Measurements from ENCODE around the gene WNT9A.
"Not testable (repeated sequence)": the region's sequence is repeated elsewhere in the genome, so short reads cannot be mapped to it uniquely, and the experiment has no call there.

The WNT9A gene

DNA sequence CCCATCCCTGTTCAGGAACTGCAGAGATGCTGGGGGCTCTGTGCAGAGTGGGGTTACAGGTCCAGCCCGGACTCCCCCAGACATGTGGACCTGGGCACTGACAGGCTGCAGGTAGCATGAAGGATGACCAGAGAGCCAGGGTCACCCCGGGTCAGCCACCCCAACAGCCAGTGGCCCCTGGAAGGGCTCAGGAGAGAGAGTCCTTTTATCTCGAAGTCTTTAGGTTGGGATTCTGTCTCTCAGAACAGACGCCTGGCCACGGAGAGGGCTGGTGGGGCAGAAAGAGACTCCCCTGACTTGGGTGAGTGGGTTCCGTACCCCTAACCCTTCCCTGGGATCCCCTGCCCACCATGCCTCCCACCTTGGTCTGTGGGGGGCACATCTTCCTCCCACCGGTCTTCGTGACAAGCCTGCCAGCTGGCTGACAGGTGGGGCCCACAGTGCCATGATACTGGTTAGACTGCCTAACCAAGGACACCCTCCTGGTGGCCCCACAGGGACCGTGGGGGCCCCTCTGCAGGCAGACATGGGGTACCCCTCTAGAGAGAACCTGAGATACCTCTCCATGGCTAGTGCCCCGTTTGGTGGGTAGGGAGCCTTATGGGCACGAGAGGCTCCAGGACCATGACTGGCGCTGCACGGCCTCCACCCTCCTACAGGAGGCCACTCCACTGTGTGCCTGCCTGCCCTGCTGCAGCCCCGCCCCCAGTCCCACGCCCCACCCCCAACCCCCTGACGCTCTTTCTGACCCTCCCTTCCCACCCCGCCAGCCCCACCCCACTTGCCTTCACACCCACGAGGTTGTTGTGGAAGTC, 24.2 kb downstream of the WNT9A start:
- no peak for DNase-seq

DNA sequence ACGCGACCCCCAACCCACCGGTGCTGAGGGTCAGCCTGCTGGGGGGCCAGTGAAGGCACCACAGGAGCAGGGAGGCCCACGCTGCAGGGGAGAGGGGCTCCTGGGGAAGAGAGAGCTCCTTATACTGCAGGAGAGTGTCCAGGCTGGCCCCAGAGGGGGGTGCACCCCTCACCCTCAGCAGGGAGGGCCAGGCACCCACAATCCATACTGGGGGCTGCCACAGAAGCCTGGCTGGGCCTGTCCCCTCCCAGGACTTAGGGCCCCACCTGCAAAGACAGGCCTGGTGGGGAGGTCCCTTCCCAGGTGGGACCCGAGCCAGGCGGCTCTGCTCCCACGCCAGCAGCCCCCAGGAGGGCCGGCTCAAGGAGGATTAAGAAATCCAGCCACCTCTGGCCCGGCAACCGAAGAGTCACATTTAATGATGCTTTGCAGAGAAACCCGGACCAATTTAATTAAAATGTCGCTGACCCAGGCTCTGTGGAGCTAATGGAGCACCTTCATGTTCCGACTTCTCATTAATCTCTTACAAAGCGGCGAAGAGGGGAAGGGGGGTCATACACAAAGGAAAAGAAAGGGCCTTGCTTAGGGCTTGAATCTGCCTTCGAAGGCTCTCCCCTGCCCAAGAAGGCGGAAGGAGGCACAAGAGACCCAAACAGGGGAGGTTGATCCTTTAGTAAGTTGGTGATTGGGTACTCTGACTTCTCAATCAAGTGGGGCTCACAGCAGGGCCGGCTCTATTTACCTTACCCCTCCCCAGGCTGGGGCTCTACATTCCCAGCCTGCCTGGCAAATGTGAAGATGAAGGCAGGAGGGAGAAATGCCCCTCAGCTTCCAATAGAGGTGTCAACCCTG, 25.0 kb downstream of the WNT9A start:
- DNase-seq: no peak

- DNase-seq: no peak
Measured at GRCh38 chr1:227921461-227922185, 26.1 kb downstream of the WNT9A start.

- DNase-seq: no peak
Measured at GRCh38 chr1:227920896-227921295, 26.8 kb downstream of the WNT9A start.

DNA sequence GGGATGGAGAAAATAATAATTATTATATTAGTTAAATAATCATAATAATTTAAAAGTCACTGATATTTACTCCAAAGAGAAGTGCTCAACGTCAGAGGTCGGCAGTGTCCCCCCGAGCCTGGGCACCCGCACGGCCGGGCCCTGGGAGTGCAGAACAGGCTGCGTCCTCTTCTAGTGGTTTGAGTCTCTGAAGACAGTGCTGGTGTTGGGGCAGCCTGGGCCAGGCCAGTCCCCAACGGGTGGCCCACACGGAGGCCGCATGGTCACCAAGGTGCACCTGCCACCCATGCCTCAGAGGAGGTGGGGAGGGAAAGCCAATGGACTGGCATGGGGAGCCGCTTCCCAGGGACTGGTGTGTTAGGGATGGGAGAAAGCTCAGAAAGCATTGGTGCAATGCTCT, 27.3 kb downstream of the WNT9A start:
- DNase-seq: no peak

GRCh38 chr1:227919906-227920305, 27.8 kb downstream of the WNT9A start:
- DNase-seq: no peak

DNA sequence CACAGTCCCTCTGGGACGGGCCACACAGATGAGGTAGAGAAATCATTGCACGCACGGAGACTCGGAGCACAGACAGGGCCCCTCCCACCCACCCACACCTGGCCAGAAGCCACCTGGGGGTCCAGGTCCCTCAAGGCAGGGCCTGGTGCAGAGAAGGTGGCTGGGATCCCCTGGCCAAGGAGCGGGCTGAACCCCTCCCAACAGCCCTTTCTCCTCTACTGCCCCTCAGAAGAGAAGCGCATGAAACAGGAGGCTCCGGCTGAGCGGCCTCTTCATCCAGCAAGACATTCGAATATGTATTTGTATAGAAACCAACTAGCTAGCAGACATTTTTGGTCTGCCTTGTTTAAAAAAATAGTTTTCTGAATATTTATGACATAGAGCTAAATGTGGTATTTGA, 29.0 kb downstream of the WNT9A start:
- no peak for DNase-seq

- DNase-seq: no peak
Measured at GRCh38 chr1:227918083-227918700, 29.5 kb downstream of the WNT9A start.

DNA sequence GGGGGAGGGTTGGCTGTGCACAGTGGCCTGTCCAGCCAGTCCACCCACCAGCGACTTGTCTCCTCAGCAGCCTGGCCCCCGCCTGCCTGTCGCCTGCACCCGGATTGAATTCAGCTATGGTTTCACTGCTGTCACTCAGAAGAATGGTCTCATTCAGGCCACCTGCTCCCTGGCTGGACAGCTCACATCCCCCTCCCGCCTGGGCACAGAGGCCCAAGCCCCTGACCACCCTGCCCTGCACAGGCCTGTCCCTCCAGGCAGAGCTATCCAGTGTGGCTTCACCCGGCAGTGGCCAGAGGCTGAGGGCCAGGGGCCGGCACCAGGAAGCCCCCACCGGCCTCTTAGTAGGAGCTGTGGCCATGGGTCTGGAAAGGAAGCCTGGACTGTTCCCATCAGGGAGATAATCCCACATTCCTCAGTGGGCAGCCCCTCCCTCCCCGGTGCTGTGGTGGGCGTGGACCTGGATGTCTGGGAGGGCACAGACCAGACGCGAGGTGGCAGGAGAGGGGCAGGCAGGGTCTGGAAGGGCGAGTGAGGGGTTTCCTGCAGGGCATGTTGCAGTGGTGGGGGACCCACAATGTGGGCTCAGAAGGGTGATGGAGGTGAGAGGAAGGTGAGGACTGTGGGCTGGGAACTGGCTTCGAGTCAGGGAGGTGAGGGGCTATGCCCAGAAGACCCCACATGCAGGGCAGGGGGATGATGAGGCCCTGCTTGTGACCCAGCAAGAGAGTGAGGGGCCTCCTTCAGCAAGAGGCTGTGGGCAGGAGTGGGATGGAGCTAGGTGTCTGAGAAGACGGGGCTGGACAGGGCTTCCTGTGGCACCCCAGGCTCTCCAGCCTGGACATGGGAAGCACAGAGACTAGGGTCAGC, 30.4 kb downstream of the WNT9A start:
- no peak for DNase-seq

DNA sequence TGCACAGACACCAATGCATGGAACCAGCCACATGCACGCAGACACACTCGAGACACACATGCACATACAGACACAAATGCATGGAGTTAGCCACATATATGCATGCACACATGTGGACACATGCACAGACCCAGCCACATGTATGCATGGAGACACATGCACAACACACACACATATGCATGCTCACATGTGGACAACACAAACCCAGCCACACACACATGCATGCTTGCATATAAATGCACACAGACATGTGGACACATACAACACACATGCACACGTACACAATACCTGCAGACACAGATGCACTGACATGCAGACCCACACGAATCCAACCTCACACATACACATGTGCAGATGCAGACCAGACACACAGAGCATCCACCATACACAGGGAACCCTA, 31.1 kb downstream of the WNT9A start:
- no peak for DNase-seq

DNA sequence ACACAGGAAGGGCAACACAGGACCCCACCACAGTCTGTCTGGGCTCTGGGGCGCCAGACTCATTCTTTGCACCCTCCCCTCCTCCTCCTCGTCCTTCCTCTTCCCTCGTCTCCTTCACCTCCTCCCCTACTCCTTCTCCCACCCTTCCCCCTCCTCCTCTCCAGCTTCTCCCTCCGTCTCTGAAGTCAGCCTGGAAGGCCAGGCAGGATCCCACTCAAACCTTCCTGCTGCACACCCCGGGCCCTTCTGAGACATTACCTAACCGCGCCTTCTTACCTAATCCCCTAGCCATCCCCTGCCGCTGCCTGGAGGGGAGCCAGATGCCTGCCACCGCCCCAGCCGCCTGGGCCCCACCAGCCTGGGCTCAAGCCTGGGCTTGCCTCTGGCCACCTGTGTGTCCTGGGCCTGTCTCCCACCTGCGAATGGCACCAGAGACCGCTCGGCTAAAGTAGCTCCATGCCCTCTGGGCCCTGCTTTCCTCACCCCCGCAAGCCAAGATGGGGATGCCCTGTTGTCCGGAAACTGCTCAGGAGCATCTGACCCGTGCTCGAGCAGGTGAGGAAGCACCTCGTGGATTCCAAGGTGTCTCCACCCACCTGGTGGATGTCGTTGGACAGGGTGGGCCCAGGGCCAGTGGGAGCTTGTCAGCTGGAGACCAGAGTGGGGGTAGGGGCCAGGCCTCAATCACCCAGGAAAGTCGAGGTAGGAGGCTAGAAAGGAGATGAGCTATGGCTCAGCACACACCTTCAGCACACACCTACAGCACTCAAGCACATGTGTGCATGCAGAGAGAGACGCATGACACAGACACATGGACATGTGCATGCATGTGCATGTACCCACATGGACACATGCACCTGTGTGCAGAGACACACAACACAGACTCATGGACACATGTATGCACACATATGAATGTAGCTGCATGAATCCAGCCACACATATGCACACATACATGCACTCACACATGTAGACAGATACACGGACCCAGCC, 31.9 kb downstream of the WNT9A start:
- peak; percentile 41 for DNase-seq

DNA sequence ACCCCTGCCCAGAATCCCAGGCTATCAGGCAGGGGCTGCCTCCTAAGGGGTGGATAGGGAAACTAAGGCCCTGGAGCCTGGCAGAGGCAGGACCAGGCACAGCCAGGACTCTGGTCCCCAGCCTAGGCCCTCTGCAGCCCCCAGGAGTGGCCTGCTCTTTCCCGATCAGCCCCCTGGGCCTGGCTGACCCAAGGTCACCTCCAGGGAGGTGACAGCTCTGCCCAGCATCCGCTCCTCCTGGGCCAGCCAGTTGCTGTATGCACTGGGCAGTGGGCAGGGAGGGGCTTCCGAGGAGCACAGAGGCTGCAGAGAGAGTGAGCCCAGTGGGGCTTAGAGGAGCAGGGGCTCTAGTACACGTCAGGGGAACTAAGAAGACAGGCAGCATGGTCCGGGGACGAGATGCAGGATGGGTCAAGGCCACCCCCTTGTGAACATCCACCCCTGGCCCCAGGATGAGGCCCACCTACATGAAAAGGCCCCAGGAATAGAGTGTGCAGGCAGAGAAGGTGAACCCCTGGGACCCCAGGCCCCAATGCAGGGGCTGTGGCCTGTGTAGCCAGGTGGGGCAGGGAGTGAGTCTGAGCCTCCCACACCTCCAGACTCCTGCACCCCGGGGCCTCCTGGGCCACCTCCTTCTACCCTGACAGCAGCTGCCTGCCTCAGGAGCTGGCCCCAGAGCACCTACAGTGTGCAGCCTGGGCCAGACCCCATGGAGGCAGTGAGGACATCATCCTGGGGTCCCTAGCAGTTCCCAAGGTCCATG, 32.8 kb downstream of the WNT9A start:
- no peak for DNase-seq

DNA sequence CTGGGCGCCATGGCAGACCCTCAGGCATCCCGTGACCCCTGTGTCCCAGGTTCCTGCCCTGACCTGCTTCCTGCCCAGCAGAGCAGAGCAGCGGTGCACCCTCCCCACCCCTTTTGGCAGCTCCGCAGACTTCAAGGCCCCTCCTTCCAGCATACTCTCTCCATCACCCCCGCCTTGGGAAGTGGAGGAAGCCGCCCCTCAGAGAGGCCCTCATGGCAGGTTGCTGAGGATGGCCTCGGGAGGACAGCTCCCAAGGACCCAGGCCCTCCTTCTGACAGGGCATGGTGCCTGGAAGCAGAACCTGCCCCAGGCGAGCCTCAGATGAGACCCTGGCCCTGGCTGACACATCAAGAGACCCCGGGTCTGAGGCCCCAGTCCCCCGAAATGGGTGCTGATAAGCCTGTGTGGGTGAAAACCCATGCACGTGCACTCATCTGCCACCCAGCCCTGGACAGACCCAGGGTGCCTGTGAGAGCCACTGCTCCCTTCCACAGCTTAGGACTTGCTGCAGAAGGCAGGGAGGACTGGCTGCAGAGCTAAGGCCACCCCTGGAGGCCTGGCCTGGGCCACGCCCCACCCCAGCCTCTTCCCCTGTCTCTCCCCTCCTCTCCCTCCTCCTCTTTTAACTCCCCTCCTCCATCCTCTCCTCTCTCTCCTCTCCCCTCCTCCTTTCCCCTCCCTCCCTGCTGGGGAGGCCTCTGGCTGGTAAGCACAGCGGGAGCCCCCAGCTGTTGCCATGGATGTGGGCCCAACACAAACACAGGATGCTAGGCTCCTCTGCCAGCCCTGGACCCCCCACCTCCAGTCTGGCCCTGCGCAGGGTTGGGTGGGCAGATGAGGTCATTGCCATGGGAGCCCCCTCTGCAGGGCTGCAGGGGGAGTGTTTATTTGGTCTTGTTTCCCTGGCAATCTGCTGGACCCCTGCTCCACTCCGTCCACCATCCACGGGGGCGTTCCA, 33.7 kb downstream of the WNT9A start:
- no peak for DNase-seq

GRCh38 chr1:227913396-227913763, 34.4 kb downstream of the WNT9A start:
- no peak for DNase-seq

- no peak for DNase-seq
Measured at GRCh38 chr1:227912866-227913265, 34.9 kb downstream of the WNT9A start.

GRCh38 chr1:227911376-227911775, 36.4 kb downstream of the WNT9A start:
- no peak for DNase-seq

DNA sequence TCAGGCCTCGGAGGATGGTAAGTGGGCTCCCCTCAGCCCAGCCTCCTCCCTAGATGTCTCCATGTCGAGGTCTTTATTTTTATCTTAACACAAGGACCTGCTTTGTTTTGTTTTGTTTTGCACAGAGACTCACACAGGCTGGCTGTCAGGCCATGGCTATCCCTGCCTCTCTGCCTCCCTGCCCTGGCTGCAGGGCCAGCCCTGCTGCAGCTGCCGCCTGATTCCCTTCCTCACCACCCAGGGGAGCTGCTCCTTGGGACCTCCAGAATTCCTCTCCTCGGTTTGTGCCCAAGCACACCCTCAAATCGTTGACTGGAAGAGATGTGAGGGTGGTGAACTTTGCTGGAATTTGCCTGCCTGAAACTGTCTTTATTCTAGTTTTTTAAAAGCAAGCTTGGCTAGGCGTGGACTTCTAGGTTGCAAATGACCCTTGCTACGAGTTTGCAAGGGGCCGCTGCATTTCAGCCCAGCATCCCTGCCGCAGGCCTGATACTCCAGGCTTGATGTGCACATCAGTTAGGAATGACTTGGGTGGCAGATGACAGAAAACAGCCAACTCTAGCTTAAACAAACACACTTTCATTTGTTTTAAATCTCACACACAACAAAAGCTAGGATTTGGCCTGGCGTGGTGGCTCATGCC, 37.1 kb downstream of the WNT9A start:
- DNase-seq: no peak

DNA sequence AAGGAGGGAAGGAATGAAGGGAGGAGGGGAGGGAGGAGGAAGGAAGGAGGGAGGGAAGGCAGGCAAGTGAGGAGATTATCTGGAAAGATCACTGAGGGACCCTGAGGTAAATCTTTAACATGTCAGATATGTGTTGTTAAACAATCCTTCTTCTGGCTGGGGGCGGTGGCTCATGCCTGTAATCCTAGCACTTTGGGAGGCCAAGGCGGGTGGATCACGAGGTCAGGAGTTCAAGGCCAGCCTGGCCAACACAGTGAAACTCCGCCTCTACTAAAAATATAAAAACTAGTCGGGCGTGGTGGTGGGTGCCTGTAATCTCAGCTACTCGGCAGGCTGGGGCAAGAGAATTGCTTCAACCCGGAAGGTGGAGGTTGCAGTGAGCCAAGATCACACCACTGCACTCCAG, 37.8 kb downstream of the WNT9A start:
- not testable (repeated sequence) for DNase-seq

All from NCI-H1105 treated with DMSO at 0.1 percent for 48 hours (cell line).